Neural cell (in vitro differentiated cells): ENCODE data around the gene URB2. TPM values are rescaled to one million over a fixed set of nuclear protein-coding genes. Genes with fewer than 3 reads are reported as not detected.

ENCODE experiments used
- H2AFZ ChIP-seq: fragments of 200-600, 300-800 bp; sonication (generic), shearing (Covaris generic); 2 replicates; pipeline ENCODE4 v1.6.0; 2014; ENCODE audit warnings: low read depth, mild to moderate bottlenecking, antibody characterized with exemption, low read length, moderate library complexity
- H3F3A ChIP-seq: fragments of 200-600 bp; shearing (Covaris generic); 2 replicates; pipeline ENCODE4 v1.6.1; 2016; ENCODE audit warnings: mild to moderate bottlenecking, moderate library complexity, mixed read lengths, antibody characterized with exemption, low read length; ENCODE audit not compliant: insufficient read depth, poor library complexity, severe bottlenecking
- H3K27ac ChIP-seq: fragments of 200-600, 300-800 bp; sonication (generic), shearing (Covaris generic); 2 replicates; pipeline ENCODE4 v1.5.1; 2014; ENCODE audit warnings: mild to moderate bottlenecking, low read length, moderate library complexity
- H3K27me3 ChIP-seq: fragments of 300-800, 200-600 bp; sonication (generic), shearing (Covaris generic); 2 replicates; pipeline ENCODE4 v1.6.0; 2014; ENCODE audit warnings: mild to moderate bottlenecking, low read depth, low read length, moderate library complexity; ENCODE audit not compliant: insufficient read depth
- H3K36me3 ChIP-seq: fragments of 300-800, 200-600 bp; sonication (generic), shearing (Covaris generic); 2 replicates; pipeline ENCODE4 v1.5.1; 2014; ENCODE audit warnings: mild to moderate bottlenecking, antibody characterized with exemption, low read length, moderate library complexity; ENCODE audit not compliant: insufficient read depth
- H3K4me2 ChIP-seq: fragments of 300-800, 200-600 bp; sonication (generic), shearing (Covaris generic); 2 replicates; pipeline ENCODE4 v1.6.0; 2014; ENCODE audit warnings: mild to moderate bottlenecking, low read length
- H3K4me3 ChIP-seq: fragments of 300-800, 200-600 bp; sonication (generic), shearing (Covaris generic); 2 replicates; pipeline ENCODE4 v1.5.1; 2014; ENCODE audit warnings: mild to moderate bottlenecking, low read length, moderate library complexity
- H3K79me2 ChIP-seq: fragments of 200-600 bp; shearing (Covaris generic); replicated peaks from 2 replicates; pipeline ENCODE4 v1.6.0; 2014; ENCODE audit warnings: mild to moderate bottlenecking, low read length, moderate library complexity; ENCODE audit not compliant: insufficient read depth
- H3K9ac ChIP-seq: fragments of 300-800, 200-600 bp; sonication (generic), shearing (Covaris generic); 2 replicates; pipeline ENCODE4 v1.6.1; 2016; ENCODE audit warnings: mild to moderate bottlenecking, low read length, mixed read lengths
- H3K9me2 ChIP-seq: fragments of 200-600 bp; shearing (Covaris generic); 2 replicates; pipeline ENCODE4 v1.6.1; 2016; ENCODE audit warnings: mild to moderate bottlenecking, low read length, mixed read lengths; ENCODE audit not compliant: insufficient read depth
- H3K9me3 ChIP-seq: fragments of 200-600, 300-800 bp; sonication (generic), shearing (Covaris generic); 2 replicates; pipeline ENCODE4 v1.6.1; 2016; ENCODE audit warnings: mild to moderate bottlenecking, mixed run types, low read length, moderate library complexity, mixed read lengths
- H4K20me1 ChIP-seq: fragments of 200-600 bp; shearing (Covaris generic); 2 replicates; pipeline ENCODE4 v1.6.1; 2016; ENCODE audit warnings: mild to moderate bottlenecking, mixed run types; ENCODE audit not compliant: insufficient read depth
- EP300 ChIP-seq: fragments of 450-650 bp; conservative IDR thresholded peaks from 2 replicates; pipeline ENCODE4 v1.6.1; 2014; ENCODE audit warnings: antibody characterized with exemption, mild to moderate bottlenecking, moderate library complexity; ENCODE audit not compliant: poor library complexity, severe bottlenecking
- SMC3 ChIP-seq: fragments of 450-650 bp; conservative IDR thresholded peaks from 2 replicates; pipeline ENCODE4 v1.6.1; 2014; ENCODE audit warnings: antibody characterized with exemption, mild to moderate bottlenecking, moderate library complexity; ENCODE audit not compliant: poor library complexity
- TAF1 ChIP-seq: IDR thresholded peaks from 2 replicates; pipeline ENCODE4 v1.6.1; 2012; ENCODE audit warnings: low read depth
- polyA plus RNA-seq: library from polyadenylated mRNA; depleted of rRNA; stranded (reverse); fragments of >200 nt; gene quantifications from 2 replicates; pipeline ENCODE4 v1.2.3, GENCODE V29; 2014
- TF ChIP-seq, protein P1 (sequence below): fragments of 450-650 bp; IDR thresholded peaks from 2 replicates; pipeline ENCODE4 v1.5.1; 2014; ENCODE audit warnings: antibody characterized with exemption, mild to moderate bottlenecking, moderate library complexity; ENCODE audit not compliant: poor library complexity, severe bottlenecking
- TF ChIP-seq, protein P2 (sequence below): IDR thresholded peaks from 2 replicates; pipeline ENCODE4 v1.6.1; 2012; ENCODE audit warnings: borderline replicate concordance

Gene URB2
- polyA plus RNA-seq, 1 donor from 2014 or later: 5.7 TPM

DNA sequence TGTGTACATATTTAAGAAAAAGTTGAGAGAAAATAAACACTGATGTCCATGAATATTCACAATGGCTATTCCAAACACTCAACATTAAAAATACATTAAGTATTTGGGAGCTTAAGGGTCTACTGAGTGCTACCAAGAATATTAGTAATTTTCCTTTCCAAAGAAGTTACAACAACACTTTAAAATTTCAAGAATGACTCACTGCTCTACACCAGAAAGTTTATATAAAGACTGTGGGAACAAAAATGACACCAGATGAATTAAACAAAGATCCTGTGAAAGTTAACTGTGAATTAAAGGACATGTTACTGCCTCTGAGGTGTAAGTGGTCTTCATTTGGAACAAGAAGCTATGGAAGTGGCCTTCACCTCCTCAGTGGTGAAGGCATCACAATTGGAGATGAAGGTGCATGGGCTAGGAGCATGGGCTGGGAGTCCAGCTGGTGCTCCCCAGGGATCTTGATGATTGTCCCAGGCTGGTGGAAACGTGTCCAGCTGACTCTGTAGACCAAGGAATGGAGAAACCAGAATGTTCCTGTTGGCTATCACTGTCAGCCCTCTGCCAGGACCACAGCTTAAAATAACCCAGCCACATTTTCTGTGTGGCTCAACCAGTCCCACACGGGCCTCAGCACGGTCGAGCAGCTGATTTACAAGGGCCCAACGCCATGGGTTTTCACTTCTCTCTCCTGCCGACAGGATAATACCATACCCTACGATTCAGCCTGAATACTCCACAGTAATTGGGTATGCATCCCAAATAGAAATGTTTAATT, 28.9 kb upstream of the URB2 start:
- H3K9ac ChIP-seq: no peak overlapping the region
- H3F3A ChIP-seq: no peaks in the 10 kb centered on the region
- no peaks in the 10 kb centered on the region for H3K79me2 ChIP-seq
- no peak overlapping the region for H3K4me2 ChIP-seq
- H3K4me3 ChIP-seq: no peak overlapping the region
- TF ChIP-seq SMC3 (no peak), TAF1 (no peak)
- TF ChIP-seq, protein P1, sequence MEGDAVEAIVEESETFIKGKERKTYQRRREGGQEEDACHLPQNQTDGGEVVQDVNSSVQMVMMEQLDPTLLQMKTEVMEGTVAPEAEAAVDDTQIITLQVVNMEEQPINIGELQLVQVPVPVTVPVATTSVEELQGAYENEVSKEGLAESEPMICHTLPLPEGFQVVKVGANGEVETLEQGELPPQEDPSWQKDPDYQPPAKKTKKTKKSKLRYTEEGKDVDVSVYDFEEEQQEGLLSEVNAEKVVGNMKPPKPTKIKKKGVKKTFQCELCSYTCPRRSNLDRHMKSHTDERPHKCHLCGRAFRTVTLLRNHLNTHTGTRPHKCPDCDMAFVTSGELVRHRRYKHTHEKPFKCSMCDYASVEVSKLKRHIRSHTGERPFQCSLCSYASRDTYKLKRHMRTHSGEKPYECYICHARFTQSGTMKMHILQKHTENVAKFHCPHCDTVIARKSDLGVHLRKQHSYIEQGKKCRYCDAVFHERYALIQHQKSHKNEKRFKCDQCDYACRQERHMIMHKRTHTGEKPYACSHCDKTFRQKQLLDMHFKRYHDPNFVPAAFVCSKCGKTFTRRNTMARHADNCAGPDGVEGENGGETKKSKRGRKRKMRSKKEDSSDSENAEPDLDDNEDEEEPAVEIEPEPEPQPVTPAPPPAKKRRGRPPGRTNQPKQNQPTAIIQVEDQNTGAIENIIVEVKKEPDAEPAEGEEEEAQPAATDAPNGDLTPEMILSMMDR: no peak
- TF ChIP-seq, protein P2, sequence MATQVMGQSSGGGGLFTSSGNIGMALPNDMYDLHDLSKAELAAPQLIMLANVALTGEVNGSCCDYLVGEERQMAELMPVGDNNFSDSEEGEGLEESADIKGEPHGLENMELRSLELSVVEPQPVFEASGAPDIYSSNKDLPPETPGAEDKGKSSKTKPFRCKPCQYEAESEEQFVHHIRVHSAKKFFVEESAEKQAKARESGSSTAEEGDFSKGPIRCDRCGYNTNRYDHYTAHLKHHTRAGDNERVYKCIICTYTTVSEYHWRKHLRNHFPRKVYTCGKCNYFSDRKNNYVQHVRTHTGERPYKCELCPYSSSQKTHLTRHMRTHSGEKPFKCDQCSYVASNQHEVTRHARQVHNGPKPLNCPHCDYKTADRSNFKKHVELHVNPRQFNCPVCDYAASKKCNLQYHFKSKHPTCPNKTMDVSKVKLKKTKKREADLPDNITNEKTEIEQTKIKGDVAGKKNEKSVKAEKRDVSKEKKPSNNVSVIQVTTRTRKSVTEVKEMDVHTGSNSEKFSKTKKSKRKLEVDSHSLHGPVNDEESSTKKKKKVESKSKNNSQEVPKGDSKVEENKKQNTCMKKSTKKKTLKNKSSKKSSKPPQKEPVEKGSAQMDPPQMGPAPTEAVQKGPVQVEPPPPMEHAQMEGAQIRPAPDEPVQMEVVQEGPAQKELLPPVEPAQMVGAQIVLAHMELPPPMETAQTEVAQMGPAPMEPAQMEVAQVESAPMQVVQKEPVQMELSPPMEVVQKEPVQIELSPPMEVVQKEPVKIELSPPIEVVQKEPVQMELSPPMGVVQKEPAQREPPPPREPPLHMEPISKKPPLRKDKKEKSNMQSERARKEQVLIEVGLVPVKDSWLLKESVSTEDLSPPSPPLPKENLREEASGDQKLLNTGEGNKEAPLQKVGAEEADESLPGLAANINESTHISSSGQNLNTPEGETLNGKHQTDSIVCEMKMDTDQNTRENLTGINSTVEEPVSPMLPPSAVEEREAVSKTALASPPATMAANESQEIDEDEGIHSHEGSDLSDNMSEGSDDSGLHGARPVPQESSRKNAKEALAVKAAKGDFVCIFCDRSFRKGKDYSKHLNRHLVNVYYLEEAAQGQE: no peak
- no peaks in the 10 kb centered on the region for H3K9me2 ChIP-seq
- H3K27me3 ChIP-seq: no peaks in the 10 kb centered on the region
- H3K27ac ChIP-seq: no peak overlapping the region
- H4K20me1 ChIP-seq: no peaks in the 10 kb centered on the region
- no peak overlapping the region for H2AFZ ChIP-seq
- no peaks in the 10 kb centered on the region for H3K9me3 ChIP-seq
- H3K36me3 ChIP-seq: no peaks in the 10 kb centered on the region

DNA sequence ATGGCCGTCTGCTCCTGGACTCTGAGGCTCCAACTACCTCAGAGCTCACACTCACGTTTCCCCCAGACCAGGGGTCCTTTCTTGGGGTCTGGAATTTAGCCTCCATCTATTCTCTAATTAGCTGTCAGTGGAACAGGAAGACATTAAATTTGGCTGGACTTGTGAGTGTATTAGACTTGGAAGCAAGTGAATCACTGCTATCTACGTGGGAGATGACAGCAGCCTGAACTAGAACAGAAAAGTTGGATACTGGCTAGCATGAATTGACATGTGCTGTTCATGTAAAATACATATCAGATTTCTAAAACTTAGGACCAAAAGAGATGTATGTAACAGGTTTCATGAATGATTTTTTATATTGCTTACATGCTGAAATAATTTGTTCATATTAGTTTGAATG, 28.2 kb upstream of the URB2 start:
- Histone ChIP-seq H2AFZ (no peak overlapping the region), H4K20me1 (no peaks in the 10 kb centered on the region), H3K9me3 (no peaks in the 10 kb centered on the region), H3K36me3 (no peaks in the 10 kb centered on the region), H3K27ac (no peak overlapping the region), H3K79me2 (no peaks in the 10 kb centered on the region), H3K4me2 (no peak overlapping the region), H3K9me2 (no peaks in the 10 kb centered on the region), H3K27me3 (no peaks in the 10 kb centered on the region), H3K4me3 (no peak overlapping the region), H3F3A (no peaks in the 10 kb centered on the region), H3K9ac (no peak overlapping the region)
- TF ChIP-seq EP300: no peak
- TF ChIP-seq, protein P2: no peak
